ENCODE data around the gene LCN1. TPM values are rescaled to one million over a fixed set of nuclear protein-coding genes. Genes with fewer than 3 reads are reported as not detected.

Gene LCN1
- total RNA-seq, 1 donor from 2014 or later: not detected

GRCh38 chr9:135488527-135488926 is 32.7 kb upstream of the LCN1 start:
- DNase-seq (ENCODE audit: low spot score): no peak

DNA sequence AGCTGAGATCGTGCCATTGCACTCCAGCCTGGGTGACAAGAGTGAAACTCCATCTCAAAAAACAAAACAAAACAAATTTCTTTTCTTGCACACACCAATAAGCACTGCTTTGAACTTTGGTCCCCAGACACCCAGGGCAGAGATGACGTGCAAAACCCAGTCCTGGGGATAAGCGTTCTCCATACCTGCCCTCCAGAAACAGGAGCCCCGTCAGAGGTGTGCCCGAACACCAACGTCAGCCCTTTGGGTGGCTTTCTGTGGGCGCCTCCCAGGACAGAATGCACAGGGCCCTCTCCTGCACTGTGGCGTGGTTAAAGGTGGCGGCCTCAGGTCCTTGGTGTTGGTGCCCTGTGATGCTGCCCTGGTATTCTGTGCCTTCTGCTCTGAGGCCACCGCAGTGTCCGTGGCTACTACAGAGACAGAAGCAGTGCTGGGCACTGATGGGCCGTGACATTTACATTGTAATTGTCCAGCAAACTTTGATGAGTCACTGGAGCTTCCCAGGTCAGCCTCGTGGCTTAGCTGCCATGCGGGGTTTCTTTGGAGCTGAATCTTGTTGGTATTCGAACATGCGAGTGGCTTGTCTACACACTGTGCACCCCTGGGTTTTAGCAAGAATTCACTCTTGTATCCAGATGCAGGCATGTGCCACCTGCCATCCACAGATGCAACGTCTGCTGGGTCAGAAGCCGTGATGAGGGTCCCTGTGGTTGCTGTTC is 31.9 kb upstream of the LCN1 start:
- DNase-seq (ENCODE audit: low spot score): no peak

GRCh38 chr9:135490166-135490870 is 30.9 kb upstream of the LCN1 start:
- DNase-seq (ENCODE audit: low spot score): no peak

DNA sequence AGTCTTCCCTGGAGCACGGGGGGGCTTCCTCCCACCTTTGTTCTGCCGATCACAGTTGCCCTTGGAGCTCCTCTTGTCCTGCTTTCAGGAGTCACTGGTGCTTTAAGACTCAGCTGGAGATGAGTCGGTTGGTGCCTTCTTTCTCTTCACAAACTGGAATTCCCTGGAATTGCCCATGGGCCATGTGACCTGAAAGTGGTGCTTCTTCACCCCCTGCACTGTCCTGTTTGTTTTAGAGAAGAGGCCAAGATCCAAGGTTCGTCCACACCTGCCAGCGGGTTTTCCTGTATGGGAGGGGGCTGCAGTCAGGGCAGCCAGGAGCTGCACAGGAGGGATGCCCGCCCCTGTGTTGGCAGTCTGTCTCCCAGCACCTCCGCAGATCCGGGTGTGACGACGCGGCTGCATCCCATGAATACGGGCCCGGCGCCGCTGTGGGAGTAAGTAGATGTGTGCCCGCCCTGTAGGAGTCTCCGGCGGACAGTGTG is 30.2 kb upstream of the LCN1 start:
- DNase-seq (ENCODE audit: low spot score): no peak

GRCh38 chr9:135491764-135492163 is 29.5 kb upstream of the LCN1 start:
- no peak for DNase-seq (ENCODE audit: low spot score)

DNA sequence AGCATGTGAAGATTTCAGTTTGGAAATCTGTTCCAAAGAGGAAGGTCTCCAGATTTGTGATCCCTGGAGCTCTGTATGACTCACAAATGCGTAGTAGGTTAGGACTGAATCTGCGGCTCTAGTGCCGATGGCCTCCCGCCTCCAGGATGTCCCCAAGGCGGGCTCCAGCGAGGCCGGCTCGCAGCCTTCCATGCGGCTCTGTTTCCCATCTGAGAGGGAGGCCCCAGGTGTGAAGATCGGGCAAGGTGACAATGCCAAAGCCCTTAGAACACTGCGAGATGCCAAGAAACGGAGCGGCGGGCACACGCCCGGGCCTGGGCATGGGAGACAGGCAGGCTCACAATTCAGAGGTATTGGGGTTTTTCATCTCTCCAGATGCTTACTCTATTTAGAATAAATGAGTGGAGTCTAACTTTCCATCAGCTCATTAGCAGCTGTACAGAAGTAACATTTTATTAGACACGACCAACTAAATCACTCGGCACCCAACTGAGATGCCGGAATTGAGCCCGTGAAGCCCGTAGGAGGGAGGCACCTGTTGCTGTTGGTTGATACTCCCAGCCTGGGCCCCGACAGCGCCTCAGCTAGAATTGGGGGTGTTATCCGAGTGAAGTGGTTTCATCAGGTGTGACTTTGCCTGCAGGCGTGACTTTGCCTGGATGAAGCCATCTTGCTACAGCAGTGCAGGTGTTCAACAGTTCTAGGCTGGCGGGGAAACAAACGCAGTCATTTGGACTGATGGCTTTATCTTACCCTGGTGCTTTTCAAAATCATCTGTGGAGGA is 28.2 kb upstream of the LCN1 start:
- no peak for DNase-seq (ENCODE audit: low spot score)

DNA sequence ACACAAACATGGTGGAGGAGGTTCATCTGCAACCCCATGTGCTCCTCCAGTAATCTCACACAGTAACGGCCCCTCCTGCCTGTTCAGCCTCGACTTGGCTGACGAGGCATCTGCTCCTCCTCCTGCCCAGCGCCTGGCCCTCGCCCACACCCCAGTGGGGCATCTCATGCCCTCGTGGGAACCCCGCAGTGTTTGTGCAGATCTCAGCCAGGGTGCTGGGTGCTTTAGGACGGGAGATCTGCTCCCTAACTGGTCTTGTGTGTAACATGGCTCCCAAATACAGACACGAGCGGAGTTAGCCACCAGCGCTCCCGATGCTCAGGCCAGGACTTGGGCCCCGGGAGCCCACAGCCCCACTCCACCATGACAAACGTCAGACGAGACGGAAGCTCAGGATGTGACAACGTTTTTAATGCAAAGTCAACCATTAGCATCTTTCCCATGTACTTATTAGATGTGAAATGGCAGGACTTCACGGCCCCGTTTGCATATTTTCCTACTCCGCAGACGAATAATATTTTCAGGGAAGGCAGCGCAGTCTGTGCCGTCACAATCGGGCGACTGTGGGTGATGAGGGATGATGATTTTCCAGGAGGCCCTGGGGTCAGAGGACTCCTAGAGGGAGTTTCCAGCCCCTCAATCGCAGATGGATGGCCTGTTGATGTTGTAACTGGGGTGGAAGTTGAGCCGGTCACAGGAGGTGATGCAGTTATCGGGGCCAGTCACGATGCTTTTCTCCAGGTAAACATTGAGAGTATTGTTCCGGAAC is 26.3 kb upstream of the LCN1 start:
- DNase-seq (ENCODE audit: low spot score): no peak

DNA sequence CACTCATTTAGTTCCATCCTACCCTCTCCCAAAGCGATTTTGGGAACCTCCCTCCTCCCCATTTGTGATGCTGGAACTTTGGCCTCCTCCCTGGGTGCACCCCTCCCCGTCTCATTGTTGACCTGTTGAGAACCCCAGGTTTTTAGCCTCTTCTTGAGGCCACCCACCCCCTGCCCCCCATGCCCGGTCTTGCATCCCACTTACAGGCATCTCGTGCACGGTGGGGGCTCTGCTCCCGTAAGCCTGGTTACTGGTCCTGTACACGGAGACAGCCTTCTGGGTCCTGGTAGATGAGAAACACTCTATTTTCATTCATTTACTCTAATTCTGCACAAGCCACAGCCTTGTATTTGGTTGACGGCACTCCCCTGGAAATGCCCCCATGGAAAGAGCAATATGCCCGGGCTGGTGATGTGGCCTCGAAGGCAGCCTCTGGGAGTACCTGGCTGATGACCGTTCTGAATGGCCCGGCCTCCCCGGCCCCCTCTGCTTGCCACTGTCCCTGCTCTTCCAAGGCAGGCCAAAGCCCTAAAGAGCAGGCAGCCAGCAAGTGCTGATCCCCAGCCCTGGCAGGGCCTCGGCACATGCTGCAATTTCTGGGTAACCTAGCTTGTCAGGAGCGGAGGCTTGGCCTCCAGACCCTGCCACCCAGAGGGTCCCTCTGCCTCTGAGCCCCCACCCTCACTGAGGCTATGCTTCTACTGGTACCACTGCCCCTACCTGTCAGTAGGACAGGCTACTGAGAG is 22.7 kb upstream of the LCN1 start:
- no peak for DNase-seq (ENCODE audit: low spot score)

DNA sequence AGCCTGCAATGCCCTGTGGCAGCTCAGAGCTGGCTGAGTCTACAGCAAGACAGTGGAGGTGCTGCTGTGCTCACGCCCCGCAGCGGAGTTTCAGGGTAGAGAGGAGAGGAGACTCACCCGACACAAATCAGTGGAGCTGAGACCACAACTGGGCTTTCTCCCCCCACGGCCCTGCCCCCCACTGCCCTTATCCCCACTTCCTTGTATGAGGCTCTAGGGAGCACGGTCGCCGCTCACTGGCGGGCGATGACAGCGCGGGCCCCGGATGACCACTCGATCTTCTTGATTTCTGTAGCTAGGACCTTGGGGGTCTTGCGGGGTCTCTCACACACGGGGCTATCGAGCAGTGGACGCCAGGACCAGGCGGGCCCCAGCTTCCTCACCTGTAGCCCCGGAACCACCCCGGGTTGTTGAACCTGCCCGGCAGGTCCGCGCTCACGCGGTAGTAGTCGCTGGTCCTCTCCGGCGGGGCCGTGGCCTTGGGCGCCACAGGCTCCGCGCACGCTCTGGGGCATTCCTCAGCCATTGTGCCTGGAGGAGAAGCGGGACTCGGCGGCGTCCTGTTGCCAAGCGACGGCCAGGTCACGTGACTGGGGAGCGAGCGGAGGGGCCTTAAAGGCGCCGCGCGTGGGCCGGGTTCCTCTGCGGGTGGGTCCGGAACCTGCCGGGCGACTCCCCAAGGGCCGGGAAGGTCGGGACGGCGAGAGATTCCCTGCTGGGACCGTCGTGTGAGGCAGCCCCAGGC is 21.7 kb upstream of the LCN1 start:
- DNase-seq (ENCODE audit: low spot score): peak; percentile 97

DNA sequence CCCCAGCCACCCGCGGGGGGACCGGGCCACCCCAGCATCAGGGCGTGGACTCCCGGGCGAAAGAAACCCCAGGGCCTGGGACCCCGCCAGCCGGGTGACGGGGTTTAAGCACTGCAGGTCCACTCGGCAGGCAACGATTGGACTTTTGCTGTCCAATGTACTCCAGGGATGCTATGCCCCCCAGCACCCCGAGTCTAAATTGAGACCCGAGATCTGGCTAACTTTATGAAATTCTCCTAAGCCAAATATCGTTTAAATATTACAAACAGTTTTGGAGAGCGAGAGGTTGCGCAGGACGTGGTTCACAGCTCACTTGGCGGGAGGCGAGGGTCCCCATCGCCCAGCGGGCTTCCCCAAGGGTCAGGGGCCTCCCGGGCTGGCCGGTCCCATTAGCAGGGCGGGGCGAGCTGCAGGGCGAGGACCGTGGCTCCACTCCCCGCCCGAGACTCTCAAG is 21.1 kb upstream of the LCN1 start:
- DNase-seq (ENCODE audit: low spot score): no peak

DNA sequence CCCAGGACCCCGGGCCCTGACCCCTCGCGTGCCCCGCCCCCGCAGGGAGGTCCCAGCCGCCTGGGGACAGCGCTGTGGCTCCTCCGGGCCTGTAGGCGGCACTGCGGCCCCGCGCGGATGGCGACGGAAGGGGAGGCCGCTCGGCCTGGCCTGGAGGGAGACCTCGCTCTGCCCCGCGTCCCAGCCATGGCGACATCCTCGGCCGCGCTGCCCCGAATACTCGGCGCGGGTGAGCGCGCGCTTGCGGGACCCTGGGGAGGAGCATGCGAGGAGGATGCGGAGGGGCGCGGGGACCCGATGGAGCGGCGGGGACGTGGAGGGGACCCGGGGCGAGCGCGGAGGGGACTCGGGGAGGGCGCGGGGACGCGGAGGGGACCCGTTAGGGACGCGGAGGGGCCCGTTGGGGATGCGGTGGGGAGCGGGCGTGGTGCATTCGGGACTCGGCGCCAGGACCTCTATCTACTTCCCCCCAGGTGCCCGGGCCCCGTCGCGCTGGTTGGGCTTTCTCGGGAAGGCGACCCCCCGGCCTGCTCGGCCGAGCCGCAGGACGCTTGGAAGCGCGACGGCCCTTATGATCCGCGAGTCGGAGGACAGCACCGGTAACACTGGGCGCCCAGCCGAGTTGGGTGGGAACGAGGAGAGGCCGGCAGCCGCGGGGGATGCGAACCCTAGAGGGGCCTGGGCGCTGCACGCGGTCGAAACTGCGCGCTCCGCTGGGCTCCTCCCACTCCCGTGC is 20.5 kb upstream of the LCN1 start, which contains the start of gene MRPS2:
Gene MRPS2, plus strand, starts transcription at position 158 of the 736 bp plus-strand sequence. Its CDS starts 29 bp downstream, at position 187.
- DNase-seq (ENCODE audit: low spot score): peak; percentile 84

DNA sequence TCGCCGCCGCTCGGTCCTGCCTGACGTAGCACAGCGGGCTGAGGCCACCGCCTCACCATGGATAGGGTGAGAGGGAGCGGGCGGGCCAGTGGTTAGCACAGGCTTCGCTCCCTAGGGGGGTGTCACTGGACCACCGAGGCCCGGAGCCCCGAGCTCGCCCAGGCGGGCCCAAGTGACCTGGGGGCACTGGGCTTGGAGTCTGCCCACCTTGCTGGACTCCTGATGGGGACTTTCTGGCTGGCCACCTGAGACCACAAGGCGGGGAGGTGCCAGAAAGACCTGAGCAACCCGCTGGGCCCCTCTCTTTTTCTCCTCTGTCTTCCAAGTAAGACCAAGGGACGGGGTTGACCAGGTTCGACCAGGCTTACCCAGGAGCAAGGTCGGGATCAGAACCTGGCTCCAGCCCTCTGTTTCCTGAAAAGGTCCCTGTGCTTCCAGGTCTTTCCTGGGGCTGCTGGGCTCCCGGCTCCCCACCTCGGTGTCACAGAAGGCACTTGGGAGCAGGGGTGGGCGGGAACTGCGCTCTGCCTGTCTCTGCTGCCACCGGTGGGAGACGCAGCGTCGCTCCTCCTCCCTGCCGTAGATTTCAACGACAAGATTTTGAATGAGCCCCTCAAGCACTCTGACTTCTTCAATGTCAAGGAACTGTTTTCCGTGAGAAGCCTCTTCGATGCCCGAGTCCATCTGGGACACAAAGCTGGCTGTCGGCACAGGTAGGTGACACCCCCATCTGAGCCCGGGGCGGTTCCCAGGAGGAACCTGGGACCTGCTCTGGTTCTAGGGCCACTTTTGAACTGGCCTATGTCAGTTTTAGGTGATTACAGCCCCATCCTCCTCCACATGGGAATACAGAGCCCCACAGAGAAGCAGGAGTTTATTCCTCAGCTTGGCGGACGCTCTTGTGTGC is 19.7 kb upstream of the LCN1 start:
- no peak for DNase-seq (ENCODE audit: low spot score)

DNA sequence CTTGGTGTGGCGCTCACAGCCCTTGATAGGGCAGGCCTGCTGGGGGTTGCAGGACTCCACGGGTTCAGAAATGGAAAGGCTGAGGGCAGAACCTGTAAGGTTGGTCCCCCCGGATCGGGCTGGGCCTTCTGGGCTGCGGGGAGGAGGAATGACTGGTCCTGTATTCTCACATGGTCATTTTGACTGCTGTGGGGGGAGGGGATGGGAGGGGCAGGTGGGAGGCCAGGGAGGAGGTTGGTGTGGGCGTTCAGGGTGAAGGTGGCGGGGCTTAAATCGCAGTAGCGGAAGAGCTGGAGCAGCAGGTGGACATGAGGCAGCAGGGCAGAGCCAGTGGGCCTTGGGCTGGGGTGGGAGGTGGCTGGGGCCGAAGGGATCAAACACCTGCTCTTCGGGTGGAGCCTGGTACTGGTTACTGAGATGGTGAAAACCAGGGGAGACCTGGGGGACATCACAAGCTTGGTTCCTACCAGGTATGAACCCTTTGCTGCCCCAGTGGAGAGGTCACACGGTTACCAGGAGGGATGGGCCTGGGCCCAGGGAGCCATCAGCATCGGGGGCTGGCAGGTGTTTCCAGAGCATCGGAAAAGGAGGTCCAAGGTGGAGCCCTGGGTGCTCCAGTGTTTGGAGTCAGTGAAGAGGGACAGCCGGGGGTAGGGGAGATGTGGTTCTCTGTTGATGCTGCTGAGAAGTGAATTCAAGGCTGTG is 18.9 kb upstream of the LCN1 start:
- DNase-seq (ENCODE audit: low spot score): no peak

- DNase-seq (ENCODE audit: low spot score): no peak
Measured at GRCh38 chr9:135502873-135503321, 18.3 kb upstream of the LCN1 start.

DNA sequence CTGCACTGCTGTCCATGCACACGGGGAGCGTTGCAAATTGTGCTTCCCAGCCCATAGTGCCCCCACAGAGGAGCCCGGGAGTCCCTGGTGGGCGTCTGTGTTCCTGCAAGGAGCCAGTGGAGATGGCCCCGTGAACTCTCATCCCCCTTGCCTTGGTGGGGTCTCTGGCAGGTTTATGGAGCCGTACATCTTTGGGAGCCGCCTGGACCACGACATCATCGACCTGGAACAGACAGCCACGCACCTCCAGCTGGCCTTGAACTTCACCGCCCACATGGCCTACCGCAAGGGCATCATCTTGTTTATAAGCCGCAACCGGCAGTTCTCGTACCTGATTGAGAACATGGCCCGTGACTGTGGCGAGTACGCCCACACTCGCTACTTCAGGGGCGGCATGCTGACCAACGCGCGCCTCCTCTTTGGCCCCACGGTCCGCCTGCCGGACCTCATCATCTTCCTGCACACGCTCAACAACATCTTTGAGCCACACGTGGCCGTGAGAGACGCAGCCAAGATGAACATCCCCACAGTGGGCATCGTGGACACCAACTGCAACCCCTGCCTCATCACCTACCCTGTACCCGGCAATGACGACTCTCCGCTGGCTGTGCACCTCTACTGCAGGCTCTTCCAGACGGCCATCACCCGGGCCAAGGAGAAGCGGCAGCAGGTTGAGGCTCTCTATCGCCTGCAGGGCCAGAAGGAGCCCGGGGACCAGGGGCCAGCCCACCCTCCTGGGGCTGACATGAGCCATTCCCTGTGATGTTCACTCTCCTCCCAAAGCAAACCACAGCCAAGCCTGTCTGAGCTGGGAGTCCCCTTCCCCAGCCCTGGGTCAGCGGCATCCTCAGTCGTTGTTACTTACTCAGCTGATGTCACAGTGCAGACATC is 17.6 kb upstream of the LCN1 start:
- DNase-seq (ENCODE audit: low spot score): no peak

Measured in mucosa of gallbladder (tissue), 1 donor.